Glutamatergic neuron (in vitro differentiated cells): ENCODE measurements around the gene CHST11. TPM values are rescaled to one million over a fixed set of nuclear protein-coding genes. Genes with fewer than 3 reads are reported as not detected.

ENCODE experiments used
- DNase-seq: peaks from one replicate; pipeline ENCODE4 v3.0.0; 2022
- H3K27ac Mint-ChIP-seq: one replicate; pipeline ENCODE4 v1.8.0; 2020; ENCODE audit warnings: mild to moderate bottlenecking, mixed read lengths, inconsistent platforms; ENCODE audit not compliant: unreplicated experiment
- H3K27me3 Mint-ChIP-seq: one replicate; pipeline ENCODE4 v1.8.0; 2020; ENCODE audit warnings: mild to moderate bottlenecking, moderate library complexity, mixed read lengths, inconsistent platforms; ENCODE audit not compliant: unreplicated experiment
- H3K36me3 Mint-ChIP-seq: one replicate; pipeline ENCODE4 v1.8.0; 2020; ENCODE audit warnings: mild to moderate bottlenecking, mixed read lengths, inconsistent platforms; ENCODE audit not compliant: unreplicated experiment
- H3K4me1 Mint-ChIP-seq: one replicate; pipeline ENCODE4 v1.8.0; 2020; ENCODE audit warnings: mild to moderate bottlenecking, low read depth, mixed read lengths, inconsistent platforms; ENCODE audit not compliant: unreplicated experiment
- H3K4me3 Mint-ChIP-seq: one replicate; pipeline ENCODE4 v1.8.0; 2020; ENCODE audit warnings: mild to moderate bottlenecking, mixed read lengths, inconsistent platforms; ENCODE audit not compliant: unreplicated experiment
- H3K9me3 Mint-ChIP-seq: one replicate; pipeline ENCODE4 v1.8.0; 2020; ENCODE audit warnings: mild to moderate bottlenecking, moderate library complexity, mixed read lengths, inconsistent platforms; ENCODE audit not compliant: unreplicated experiment
- total RNA-seq: library from RNA; stranded (reverse); fragmentation: NEBNext Ultra II Directional; extraction: Animal tissue kit (Norgen Biotek cat#: 25700); gene quantifications from one replicate; pipeline ENCODE4 v1.2.1, GENCODE V29; 2021; ENCODE audit not compliant: unreplicated experiment
- TF ChIP-seq, protein P1 (sequence below): fragments of 200-600 bp; sonication (generic); IDR thresholded peaks from one replicate; pipeline ENCODE4 v1.5.0; 2021; ENCODE audit not compliant: partially characterized antibody, unreplicated experiment

CHST11 gene
- total RNA-seq, 1 donor from 2014 or later, result 11.5 TPM

DNA sequence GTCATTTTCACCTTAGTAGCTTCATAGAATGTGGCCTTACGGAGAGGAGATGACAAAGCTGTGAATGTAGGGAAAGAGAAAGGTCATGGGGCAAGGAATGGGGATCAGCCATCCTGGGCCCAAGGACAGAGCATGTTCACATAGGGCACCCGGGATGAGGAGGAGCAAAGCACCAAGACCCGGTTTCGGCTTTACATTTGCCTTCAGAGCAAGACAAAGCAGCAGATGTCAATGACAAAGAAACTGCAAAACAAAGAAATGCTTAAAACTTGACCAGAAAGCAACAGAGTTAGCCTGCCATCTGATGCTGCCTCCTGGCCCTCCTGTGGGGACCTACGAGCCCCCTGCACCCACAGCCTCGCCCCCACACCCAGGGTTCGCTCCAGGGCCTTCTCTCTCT lies 252.1 kb downstream of the CHST11 start:
- H3K9me3 Mint-ChIP-seq, result peaks cover 1% of the 10 kb centered on the region
- DNase-seq, result no peak
- TF ChIP-seq, protein P1, sequence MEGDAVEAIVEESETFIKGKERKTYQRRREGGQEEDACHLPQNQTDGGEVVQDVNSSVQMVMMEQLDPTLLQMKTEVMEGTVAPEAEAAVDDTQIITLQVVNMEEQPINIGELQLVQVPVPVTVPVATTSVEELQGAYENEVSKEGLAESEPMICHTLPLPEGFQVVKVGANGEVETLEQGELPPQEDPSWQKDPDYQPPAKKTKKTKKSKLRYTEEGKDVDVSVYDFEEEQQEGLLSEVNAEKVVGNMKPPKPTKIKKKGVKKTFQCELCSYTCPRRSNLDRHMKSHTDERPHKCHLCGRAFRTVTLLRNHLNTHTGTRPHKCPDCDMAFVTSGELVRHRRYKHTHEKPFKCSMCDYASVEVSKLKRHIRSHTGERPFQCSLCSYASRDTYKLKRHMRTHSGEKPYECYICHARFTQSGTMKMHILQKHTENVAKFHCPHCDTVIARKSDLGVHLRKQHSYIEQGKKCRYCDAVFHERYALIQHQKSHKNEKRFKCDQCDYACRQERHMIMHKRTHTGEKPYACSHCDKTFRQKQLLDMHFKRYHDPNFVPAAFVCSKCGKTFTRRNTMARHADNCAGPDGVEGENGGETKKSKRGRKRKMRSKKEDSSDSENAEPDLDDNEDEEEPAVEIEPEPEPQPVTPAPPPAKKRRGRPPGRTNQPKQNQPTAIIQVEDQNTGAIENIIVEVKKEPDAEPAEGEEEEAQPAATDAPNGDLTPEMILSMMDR, result no peak
- no peaks in the 10 kb centered on the region for H3K36me3 Mint-ChIP-seq
- no peaks in the 10 kb centered on the region for H3K4me1 Mint-ChIP-seq
- H3K4me3 Mint-ChIP-seq, result no peak overlapping the region
- H3K27ac Mint-ChIP-seq, result no peak overlapping the region
- peaks cover 6% of the 10 kb centered on the region for H3K27me3 Mint-ChIP-seq

DNA sequence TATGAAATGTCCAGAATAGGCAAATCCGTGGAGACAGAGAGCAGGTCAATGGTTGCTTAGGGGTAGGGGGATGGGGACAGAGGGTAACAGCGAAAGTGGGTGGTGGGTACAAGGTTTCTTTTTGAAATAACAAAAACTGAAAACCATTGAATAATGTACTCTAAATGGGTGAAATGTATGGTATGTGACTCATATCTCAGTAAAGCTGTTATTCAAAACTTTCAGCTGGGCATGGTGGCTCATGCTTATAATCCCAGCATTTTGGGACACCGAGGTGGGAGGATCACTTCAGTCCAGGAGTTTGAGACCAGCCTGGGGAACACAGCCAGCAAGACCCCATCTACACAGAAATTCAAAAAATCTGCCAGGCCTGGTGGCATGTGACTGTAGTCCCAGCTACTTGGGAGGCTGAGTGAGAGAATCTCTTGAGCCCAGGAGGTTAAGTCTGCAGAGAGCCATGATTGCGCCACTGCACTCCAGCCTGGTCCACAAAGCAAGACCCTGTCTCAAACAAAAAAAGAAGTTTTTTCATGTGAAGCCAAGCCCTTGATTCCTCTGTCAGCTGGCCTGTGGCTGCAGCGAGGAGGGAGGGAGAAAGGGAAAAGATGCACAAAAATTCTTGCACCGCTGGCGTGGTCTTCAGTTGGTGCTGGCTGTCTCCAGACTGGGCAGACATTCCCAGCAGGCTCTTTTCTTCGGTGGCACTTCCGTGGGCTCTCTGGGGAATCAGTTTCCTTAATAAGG lies 253.1 kb downstream of the CHST11 start:
- H3K9me3 Mint-ChIP-seq, result peaks cover 1% of the 10 kb centered on the region
- TF ChIP-seq, protein P1, result no peak
- H3K27me3 Mint-ChIP-seq, result peaks cover 6% of the 10 kb centered on the region
- no peaks in the 10 kb centered on the region for H3K36me3 Mint-ChIP-seq
- H3K4me3 Mint-ChIP-seq, result no peak overlapping the region
- no peak overlapping the region for H3K27ac Mint-ChIP-seq
- no peak for DNase-seq
- H3K4me1 Mint-ChIP-seq, result no peaks in the 10 kb centered on the region

DNA sequence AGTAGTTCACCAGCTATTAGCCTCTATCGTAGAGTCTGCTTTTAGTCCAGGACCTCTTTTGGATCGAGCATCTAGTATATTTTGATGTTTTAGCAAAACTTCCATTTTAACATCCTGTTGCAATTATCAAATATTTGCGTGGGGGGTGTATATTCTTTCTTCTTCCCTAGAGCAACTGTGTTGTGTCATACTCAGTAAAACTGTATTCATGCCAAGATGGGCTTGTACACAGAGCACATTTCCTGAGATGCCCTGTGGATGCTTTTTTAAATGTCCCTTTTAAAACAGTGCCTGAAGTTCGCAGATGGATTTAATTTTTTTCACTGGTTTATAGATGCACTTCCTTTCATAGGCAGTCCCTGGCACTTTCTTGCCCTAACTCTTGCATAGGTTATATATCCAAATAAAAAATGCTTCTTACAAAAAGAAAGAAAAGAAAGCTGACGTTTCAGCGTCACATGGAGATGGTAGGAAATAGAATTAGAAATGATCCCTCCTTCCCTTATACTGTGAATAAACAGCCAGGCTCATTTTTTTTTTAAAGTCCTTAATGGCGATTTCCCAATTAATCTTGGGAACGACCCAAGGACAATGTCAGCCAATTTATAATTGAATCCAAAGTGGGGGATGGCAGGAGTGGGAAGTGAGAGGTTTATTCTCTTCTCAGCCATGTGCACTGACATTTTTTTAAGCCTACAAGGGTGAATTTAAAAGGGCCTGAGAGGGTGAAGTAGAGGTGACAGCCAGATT lies 254.4 kb downstream of the CHST11 start:
- H3K4me1 Mint-ChIP-seq, result peaks cover 5% of the 10 kb centered on the region

DNA sequence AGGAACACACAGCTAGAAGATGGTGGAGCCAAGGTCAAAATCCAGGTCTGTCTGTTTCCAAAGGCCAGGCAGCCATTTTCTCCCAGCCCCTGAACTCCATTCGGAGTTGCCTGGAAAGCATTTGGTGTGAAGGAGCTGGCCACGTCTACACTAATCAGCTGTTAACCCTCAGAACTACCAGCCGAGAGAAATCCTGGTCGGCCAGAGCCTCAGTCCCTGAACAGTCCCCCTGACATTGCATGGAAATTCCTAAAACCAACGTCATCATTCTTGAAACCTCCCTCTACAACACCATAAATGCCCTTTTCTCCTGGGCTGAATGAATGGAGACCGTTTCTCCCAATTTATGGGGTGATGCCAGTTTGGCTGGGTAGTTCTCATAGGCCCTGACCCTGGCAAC lies 255.7 kb downstream of the CHST11 start:
- Mint-ChIP-seq H3K9me3 (peaks cover 1% of the 10 kb centered on the region), H3K4me3 (no peak overlapping the region), H3K27me3 (peaks cover 6% of the 10 kb centered on the region), H3K27ac (no peak overlapping the region), H3K4me1 (peaks cover 7% of the 10 kb centered on the region), H3K36me3 (no peaks in the 10 kb centered on the region)
- DNase-seq, result no peak
- TF ChIP-seq, protein P1, result no peak

More for the DNA sequence above, 254.4 kb downstream of the CHST11 start:
- Mint-ChIP-seq H3K4me3 (no peak overlapping the region), H3K27ac (no peak overlapping the region), H3K27me3 (peaks cover 6% of the 10 kb centered on the region), H3K36me3 (no peaks in the 10 kb centered on the region), H3K9me3 (peaks cover 1% of the 10 kb centered on the region)
- TF ChIP-seq, protein P1, result no peak
- DNase-seq, result no peak

DNA sequence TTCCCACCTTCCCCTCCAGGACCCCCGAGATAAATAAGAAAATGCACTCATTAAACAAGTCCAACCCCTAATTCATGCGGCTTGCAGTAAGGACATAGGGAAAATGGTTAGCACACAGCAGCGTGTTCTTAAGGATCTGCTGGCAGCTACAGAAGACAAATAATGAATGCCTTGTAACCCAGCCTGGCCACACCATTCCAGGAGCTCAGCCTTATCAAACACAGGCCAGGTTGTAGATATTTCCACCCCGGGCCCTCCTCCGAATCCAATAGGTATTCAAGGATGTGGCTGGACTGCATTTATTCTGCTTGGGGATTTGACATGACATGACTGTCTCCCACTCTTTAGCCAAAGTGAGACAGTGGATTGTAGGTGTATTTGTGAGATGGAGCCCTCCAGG lies 256.2 kb downstream of the CHST11 start:
- Mint-ChIP-seq H3K27me3 (peaks cover 6% of the 10 kb centered on the region), H3K4me1 (peaks cover 7% of the 10 kb centered on the region)
- no peak for DNase-seq

More for the DNA sequence above, 256.2 kb downstream of the CHST11 start:
- no peak overlapping the region for H3K4me3 Mint-ChIP-seq
- no peaks in the 10 kb centered on the region for H3K36me3 Mint-ChIP-seq
- H3K9me3 Mint-ChIP-seq, result no peaks in the 10 kb centered on the region
- TF ChIP-seq, protein P1, result no peak
- no peak overlapping the region for H3K27ac Mint-ChIP-seq
